ENCODE results near the gene NDST3.

NDST3 gene

GRCh38 chr4:118034053-118034785 is at the start of gene NDST3:
NDST3 (plus strand) TSS chr4:118034486; CDS start chr4:118053911, 19,425 bp downstream.
- Histone ChIP-seq H3K4me1 (ENCODE audit: insufficient read depth, low read length) (peaks cover 5% of the 10 kb centered on the region), H3K36me3 (ENCODE audit: insufficient read depth, low read length) (no peaks in the 10 kb centered on the region), H3K4me3 (ENCODE audit: low read length) (peak within 1 kb of the TSS; percentile 63), H3K9me3 (ENCODE audit: low read length) (no peaks in the 10 kb centered on the region), H3K27me3 (ENCODE audit: insufficient read depth, low read length) (peaks cover 7% of the 10 kb centered on the region), H2AFZ (ENCODE audit: low read depth, low read length) (peak within 1 kb of the TSS; percentile 95)

GRCh38 chr4:117986321-117986720 is 48.0 kb upstream of the NDST3 start:
- Histone ChIP-seq H3K4me1 (ENCODE audit: insufficient read depth, low read length) (no peaks in the 10 kb centered on the region), H2AFZ (ENCODE audit: low read depth, low read length) (no peak overlapping the region), H3K36me3 (ENCODE audit: insufficient read depth, low read length) (no peaks in the 10 kb centered on the region), H3K9me3 (ENCODE audit: low read length) (no peaks in the 10 kb centered on the region), H3K27me3 (ENCODE audit: insufficient read depth, low read length) (no peaks in the 10 kb centered on the region), H3K4me3 (ENCODE audit: low read length) (no peak overlapping the region)

DNA sequence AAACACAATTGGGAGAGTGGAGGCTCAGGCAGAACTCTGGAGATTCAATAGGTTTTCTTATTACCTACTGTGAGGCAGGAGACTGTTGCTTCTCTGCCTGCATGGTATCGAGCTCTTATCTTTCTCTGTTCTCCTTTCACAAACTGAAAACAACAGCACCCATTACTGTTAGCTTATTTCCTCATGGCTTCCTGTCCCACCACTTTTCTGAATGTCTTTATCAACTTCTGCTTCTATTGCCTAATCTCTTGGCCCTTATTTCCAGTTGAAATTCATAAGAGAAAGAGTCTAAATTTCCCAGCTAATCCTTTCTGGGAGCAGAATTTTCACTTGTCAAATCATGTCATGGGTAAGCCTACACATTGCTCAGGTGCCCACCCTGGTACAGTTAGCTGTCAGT is 46.8 kb upstream of the NDST3 start:
- no peaks in the 10 kb centered on the region for H3K27me3 ChIP-seq (ENCODE audit: insufficient read depth, low read length)
- H3K4me3 ChIP-seq (ENCODE audit: low read length), result no peak overlapping the region
- H3K36me3 ChIP-seq (ENCODE audit: insufficient read depth, low read length), result no peaks in the 10 kb centered on the region
- H3K4me1 ChIP-seq (ENCODE audit: insufficient read depth, low read length), result no peaks in the 10 kb centered on the region
- no peak overlapping the region for H2AFZ ChIP-seq (ENCODE audit: low read depth, low read length)
- H3K9me3 ChIP-seq (ENCODE audit: low read length), result no peaks in the 10 kb centered on the region

DNA sequence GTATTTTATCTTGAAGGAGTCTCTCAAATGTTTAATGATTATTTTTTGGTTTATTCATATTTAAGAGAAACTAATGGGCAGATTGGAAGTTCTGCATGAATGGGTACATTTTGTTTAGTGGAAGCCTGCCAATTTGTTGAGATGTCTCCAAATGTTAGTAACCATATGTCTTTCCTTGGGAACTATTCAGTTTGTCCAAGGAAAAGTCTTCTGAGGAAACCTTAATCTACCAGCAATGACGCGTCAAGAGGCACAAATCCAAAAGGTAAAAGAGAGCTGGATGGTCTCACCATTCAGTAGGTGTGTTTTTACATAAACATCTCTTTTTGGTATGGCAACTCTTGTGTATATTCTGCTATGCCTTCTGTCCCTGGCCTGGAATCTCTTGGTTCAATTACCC is 37.4 kb upstream of the NDST3 start:
- Histone ChIP-seq H2AFZ (ENCODE audit: low read depth, low read length) (no peak overlapping the region), H3K4me1 (ENCODE audit: insufficient read depth, low read length) (no peaks in the 10 kb centered on the region), H3K27me3 (ENCODE audit: insufficient read depth, low read length) (no peaks in the 10 kb centered on the region), H3K4me3 (ENCODE audit: low read length) (no peak overlapping the region), H3K9me3 (ENCODE audit: low read length) (no peaks in the 10 kb centered on the region), H3K36me3 (ENCODE audit: insufficient read depth, low read length) (no peaks in the 10 kb centered on the region)

DNA sequence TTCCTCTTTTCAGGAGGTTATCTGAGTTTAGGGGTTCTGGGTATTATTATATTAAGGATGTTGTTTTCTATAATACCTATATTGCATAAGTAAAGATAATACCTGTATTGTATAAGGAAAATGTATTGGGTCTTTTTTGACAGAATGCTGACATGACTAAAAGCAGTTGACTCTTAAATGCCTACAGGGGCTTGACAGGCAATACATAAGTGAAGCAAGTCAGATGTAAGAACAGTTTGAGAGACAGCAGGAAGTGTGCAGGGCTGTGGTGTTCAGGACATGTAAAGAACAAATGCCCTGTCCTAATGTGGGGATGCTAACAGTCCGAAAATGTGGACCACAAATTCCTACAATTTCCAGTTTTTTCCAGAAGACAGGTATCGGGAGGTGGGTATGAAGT is 30.2 kb upstream of the NDST3 start:
- H3K4me1 ChIP-seq (ENCODE audit: insufficient read depth, low read length), result no peaks in the 10 kb centered on the region
- H3K9me3 ChIP-seq (ENCODE audit: low read length), result no peaks in the 10 kb centered on the region
- no peaks in the 10 kb centered on the region for H3K27me3 ChIP-seq (ENCODE audit: insufficient read depth, low read length)
- H3K36me3 ChIP-seq (ENCODE audit: insufficient read depth, low read length), result no peaks in the 10 kb centered on the region
- H3K4me3 ChIP-seq (ENCODE audit: low read length), result no peak overlapping the region
- H2AFZ ChIP-seq (ENCODE audit: low read depth, low read length), result no peak overlapping the region

- H3K27me3 ChIP-seq (ENCODE audit: insufficient read depth, low read length), result no peaks in the 10 kb centered on the region
- H3K4me1 ChIP-seq (ENCODE audit: insufficient read depth, low read length), result no peaks in the 10 kb centered on the region
- no peaks in the 10 kb centered on the region for H3K36me3 ChIP-seq (ENCODE audit: insufficient read depth, low read length)
- H3K9me3 ChIP-seq (ENCODE audit: low read length), result no peaks in the 10 kb centered on the region
- no peak overlapping the region for H3K4me3 ChIP-seq (ENCODE audit: low read length)
- no peak overlapping the region for H2AFZ ChIP-seq (ENCODE audit: low read depth, low read length)
Observed at GRCh38 chr4:118005883-118006282, 28.4 kb upstream of the NDST3 start.

- H3K4me1 ChIP-seq (ENCODE audit: insufficient read depth, low read length), result no peaks in the 10 kb centered on the region
Observed at GRCh38 chr4:118012142-118012541, 22.1 kb upstream of the NDST3 start.

DNA sequence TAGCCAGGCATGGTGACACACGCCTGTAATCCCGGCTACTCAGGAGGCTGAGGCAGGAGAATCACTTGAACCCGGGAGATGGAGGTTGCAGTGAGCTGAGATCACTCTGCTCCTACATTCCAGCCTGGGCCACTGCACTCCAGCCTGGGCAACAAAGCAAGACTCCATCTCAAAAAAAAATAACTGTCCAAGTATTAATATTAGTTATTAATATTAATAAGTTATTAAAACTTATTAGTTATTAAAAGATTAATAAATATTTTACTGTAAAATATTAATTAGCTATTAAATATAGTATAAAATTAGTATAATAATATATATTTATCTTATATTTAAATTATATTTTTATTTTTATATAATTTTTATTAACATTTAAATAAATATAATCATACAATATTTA is 19.5 kb upstream of the NDST3 start:
- no peaks in the 10 kb centered on the region for H3K36me3 ChIP-seq (ENCODE audit: insufficient read depth, low read length)
- no peaks in the 10 kb centered on the region for H3K4me1 ChIP-seq (ENCODE audit: insufficient read depth, low read length)
- no peaks in the 10 kb centered on the region for H3K27me3 ChIP-seq (ENCODE audit: insufficient read depth, low read length)
- no peaks in the 10 kb centered on the region for H3K9me3 ChIP-seq (ENCODE audit: low read length)
- H2AFZ ChIP-seq (ENCODE audit: low read depth, low read length), result no peak overlapping the region
- H3K4me3 ChIP-seq (ENCODE audit: low read length), result no peak overlapping the region

More at GRCh38 chr4:118012142-118012541, 22.1 kb upstream of the NDST3 start:
- Histone ChIP-seq H3K9me3 (ENCODE audit: low read length) (no peaks in the 10 kb centered on the region), H2AFZ (ENCODE audit: low read depth, low read length) (no peak overlapping the region), H3K4me3 (ENCODE audit: low read length) (no peak overlapping the region), H3K36me3 (ENCODE audit: insufficient read depth, low read length) (no peaks in the 10 kb centered on the region), H3K27me3 (ENCODE audit: insufficient read depth, low read length) (no peaks in the 10 kb centered on the region)

GRCh38 chr4:118018381-118019145 is 15.7 kb upstream of the NDST3 start:
- H3K27me3 ChIP-seq (ENCODE audit: insufficient read depth, low read length), result no peaks in the 10 kb centered on the region
- H3K4me3 ChIP-seq (ENCODE audit: low read length), result no peak overlapping the region
- no peaks in the 10 kb centered on the region for H3K9me3 ChIP-seq (ENCODE audit: low read length)
- H3K4me1 ChIP-seq (ENCODE audit: insufficient read depth, low read length), result no peaks in the 10 kb centered on the region
- H3K36me3 ChIP-seq (ENCODE audit: insufficient read depth, low read length), result no peaks in the 10 kb centered on the region
- no peak overlapping the region for H2AFZ ChIP-seq (ENCODE audit: low read depth, low read length)

- no peaks in the 10 kb centered on the region for H3K36me3 ChIP-seq (ENCODE audit: insufficient read depth, low read length)
- H2AFZ ChIP-seq (ENCODE audit: low read depth, low read length), result no peak overlapping the region
- H3K27me3 ChIP-seq (ENCODE audit: insufficient read depth, low read length), result no peaks in the 10 kb centered on the region
- no peaks in the 10 kb centered on the region for H3K9me3 ChIP-seq (ENCODE audit: low read length)
- H3K4me1 ChIP-seq (ENCODE audit: insufficient read depth, low read length), result no peaks in the 10 kb centered on the region
- H3K4me3 ChIP-seq (ENCODE audit: low read length), result no peak overlapping the region
Observed at GRCh38 chr4:118026806-118027205, 7.5 kb upstream of the NDST3 start.

- Histone ChIP-seq H3K36me3 (ENCODE audit: insufficient read depth, low read length) (no peaks in the 10 kb centered on the region), H3K4me1 (ENCODE audit: insufficient read depth, low read length) (peaks cover 2% of the 10 kb centered on the region), H3K9me3 (ENCODE audit: low read length) (no peaks in the 10 kb centered on the region), H3K4me3 (ENCODE audit: low read length) (no peak overlapping the region), H3K27me3 (ENCODE audit: insufficient read depth, low read length) (peaks cover 7% of the 10 kb centered on the region), H2AFZ (ENCODE audit: low read depth, low read length) (no peak overlapping the region)
Observed at GRCh38 chr4:118029224-118029623, 5.1 kb upstream of the NDST3 start.

DNA sequence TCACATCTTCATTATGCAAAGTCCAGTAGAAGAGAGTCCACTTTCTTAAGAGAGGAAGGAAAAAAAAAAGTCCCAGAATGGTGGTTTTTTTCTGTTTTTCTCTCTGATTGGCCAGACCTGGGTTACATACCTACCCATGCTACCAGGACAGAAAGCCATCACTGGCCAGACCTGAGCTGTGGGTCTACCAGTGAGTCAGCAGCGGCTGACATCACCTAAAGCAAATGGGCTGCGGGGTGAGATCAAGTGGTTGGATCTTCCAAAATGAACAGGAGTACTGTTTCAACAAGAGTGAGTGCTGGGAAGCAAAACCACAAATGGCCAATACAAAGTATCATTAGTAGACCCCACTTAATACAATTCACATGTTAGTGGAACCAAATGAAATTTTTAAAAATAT is 1.6 kb upstream of the NDST3 start:
- H3K27me3 ChIP-seq (ENCODE audit: insufficient read depth, low read length), result peaks cover 7% of the 10 kb centered on the region
- no peaks in the 10 kb centered on the region for H3K36me3 ChIP-seq (ENCODE audit: insufficient read depth, low read length)
- H3K4me3 ChIP-seq (ENCODE audit: low read length), result peak overlapping the region; percentile 63
- H2AFZ ChIP-seq (ENCODE audit: low read depth, low read length), result peak overlapping the region; percentile 95
- H3K4me1 ChIP-seq (ENCODE audit: insufficient read depth, low read length), result peaks cover 5% of the 10 kb centered on the region
- no peaks in the 10 kb centered on the region for H3K9me3 ChIP-seq (ENCODE audit: low read length)

DNA sequence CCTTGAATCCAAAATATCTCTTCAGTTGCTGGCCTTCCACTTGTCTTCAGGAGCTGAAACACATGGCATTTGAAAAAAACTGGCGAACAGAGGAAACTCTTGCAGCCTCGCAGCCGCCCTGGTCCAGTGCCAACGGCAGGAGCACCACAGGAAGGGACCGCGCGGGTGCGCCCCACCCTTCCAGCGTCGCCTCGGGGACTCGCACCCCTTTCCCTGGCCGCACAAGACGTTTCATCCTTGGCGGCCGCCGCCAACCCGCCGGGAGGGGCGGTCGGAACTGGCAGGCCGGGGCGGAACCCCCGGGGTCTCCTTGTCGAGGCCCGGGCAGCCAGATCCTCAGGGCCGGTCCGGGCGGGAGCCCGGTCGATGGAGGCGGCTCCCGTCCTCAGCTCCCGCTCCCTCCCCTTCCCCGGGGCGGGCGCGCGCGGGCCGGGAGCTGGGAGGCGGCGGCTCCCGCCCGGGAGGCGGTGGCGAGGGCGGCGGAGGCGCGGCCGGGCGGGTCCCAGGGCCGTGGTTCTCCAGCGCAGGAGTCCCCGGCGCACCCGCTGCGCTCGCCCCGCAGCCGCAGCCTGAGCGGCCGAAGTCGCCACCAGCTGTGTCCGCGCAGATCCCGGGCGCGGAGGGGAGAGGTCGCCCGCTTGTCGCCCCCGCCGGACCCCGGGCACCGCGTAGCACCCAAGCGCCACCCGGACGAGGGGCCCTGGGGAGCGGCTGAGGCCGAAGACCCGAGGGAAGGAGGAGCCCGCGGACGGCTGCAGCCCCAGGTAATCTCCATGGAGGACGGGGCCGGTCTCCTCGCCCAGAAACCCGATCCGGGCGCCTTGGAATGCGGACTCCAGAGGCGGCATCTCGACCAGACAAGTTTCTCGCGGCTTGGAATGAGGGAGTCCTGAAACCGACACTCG is 886 bp upstream of the NDST3 start:
- Histone ChIP-seq H3K4me3 (ENCODE audit: low read length) (peak overlapping the region; percentile 63), H3K27me3 (ENCODE audit: insufficient read depth, low read length) (peaks cover 7% of the 10 kb centered on the region)

More for the DNA sequence above, 886 bp upstream of the NDST3 start:
- H3K4me1 ChIP-seq (ENCODE audit: insufficient read depth, low read length), result peaks cover 5% of the 10 kb centered on the region
- H2AFZ ChIP-seq (ENCODE audit: low read depth, low read length), result peak overlapping the region; percentile 95
- H3K9me3 ChIP-seq (ENCODE audit: low read length), result no peaks in the 10 kb centered on the region
- H3K36me3 ChIP-seq (ENCODE audit: insufficient read depth, low read length), result no peaks in the 10 kb centered on the region

All from neuron (in vitro differentiated cells).